GM12864 (cell line): ENCODE measurements around the gene PPP1CB.

Source experiments
- DNase-seq: peaks from one replicate; pipeline ENCODE4 v3.0.0-alpha.2; 2011; ENCODE audit warnings: low read depth
- H3K4me3 ChIP-seq: 2 replicates; pipeline ENCODE4 v1.5.1; 2011; ENCODE audit warnings: mild to moderate bottlenecking, low read depth, low read length, control low read depth
- TF ChIP-seq, protein P1 (sequence below): IDR thresholded peaks from 2 replicates; pipeline ENCODE4 v1.5.1; 2011; ENCODE audit warnings: low read depth, mild to moderate bottlenecking, moderate library complexity, low read length, control low read depth, inconsistent platforms; ENCODE audit errors: missing control alignments

Gene PPP1CB

DNA sequence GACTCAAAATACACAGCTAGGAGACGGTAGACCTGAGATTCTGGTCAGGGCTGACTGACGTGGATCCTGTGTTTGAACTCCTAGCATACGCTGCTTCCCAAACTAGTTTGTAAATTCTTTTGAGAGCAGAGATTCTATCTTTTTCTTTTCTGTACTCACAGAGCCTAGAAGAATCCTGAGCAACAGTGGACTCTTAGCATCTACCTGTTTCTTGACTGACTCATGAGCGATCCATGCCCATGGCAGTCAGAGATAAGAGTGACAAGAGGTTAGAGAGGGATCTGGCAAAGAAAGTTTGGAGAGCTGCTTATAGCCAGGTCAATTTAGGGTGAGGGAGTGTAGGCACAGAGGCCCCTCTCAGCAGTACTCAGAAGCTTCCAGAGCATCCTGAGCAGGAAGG lies 41.1 kb upstream of the PPP1CB start:
- TF ChIP-seq, protein P1, sequence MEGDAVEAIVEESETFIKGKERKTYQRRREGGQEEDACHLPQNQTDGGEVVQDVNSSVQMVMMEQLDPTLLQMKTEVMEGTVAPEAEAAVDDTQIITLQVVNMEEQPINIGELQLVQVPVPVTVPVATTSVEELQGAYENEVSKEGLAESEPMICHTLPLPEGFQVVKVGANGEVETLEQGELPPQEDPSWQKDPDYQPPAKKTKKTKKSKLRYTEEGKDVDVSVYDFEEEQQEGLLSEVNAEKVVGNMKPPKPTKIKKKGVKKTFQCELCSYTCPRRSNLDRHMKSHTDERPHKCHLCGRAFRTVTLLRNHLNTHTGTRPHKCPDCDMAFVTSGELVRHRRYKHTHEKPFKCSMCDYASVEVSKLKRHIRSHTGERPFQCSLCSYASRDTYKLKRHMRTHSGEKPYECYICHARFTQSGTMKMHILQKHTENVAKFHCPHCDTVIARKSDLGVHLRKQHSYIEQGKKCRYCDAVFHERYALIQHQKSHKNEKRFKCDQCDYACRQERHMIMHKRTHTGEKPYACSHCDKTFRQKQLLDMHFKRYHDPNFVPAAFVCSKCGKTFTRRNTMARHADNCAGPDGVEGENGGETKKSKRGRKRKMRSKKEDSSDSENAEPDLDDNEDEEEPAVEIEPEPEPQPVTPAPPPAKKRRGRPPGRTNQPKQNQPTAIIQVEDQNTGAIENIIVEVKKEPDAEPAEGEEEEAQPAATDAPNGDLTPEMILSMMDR = no peak
- no peak for DNase-seq
- H3K4me3 ChIP-seq = no peak overlapping the region

DNA sequence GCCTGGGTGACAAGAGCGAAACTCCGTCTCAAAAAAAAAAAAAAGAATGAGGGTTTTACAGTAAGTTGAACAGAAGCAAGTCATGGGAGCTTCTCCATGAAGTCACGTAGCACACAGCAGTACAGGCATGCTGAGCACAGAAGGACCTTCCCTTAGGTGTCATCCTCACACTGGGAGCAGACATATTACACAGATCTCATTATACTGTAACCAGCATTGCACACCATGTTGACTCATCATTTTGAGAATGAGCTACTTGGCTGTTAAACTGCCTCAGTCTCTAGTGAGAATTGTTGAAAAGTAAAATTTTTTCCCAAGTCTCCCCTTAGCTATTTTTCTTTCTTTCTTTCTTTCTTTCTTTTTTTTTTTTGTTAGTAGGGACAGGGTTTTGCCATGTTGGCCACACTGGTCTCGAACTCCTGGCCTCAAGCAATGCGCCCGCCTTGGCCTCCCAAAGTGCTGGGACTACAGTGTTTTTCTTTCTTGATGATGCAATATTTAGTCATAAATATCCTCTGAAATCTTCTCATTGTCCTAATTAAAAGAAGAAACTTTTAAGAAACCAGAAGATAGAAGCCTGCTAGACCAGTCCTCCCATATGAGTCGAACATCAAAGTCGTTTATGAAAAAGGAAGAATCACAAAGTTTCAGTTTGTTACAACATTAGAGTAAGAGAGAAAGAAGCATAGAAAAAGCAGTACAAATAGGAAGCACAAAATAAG lies 37.9 kb upstream of the PPP1CB start:
- H3K4me3 ChIP-seq = no peak overlapping the region
- no peak for DNase-seq
- TF ChIP-seq, protein P1 = no peak

DNA sequence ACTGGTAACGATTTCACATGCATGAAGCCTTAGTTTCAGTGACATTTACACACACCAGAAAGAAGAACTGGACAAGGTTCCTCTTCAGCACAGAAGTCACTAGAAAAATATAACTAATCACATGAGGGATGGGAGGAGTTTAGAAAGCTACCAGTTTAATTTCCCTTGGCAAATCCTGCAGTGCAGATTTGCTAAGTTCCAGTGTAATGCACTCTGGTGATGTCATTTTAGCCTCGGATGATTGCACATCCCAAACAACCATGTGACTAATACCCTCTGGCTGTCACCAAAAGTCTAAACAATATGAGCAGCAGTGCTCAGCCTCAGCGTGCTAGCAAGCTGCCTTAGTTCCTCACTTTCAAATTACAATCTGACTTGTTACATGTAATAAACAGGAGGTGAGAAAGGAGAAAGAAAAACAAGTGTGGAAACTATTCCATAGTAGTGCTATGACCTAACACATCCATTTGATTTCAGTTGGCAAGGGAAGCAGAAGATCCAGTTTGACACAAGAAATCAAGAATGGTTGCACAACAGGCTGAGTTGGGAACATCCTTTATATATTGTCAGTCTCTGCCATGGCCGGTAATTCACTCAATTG lies 35.3 kb upstream of the PPP1CB start:
- H3K4me3 ChIP-seq = no peak overlapping the region
- no peak for DNase-seq

DNA sequence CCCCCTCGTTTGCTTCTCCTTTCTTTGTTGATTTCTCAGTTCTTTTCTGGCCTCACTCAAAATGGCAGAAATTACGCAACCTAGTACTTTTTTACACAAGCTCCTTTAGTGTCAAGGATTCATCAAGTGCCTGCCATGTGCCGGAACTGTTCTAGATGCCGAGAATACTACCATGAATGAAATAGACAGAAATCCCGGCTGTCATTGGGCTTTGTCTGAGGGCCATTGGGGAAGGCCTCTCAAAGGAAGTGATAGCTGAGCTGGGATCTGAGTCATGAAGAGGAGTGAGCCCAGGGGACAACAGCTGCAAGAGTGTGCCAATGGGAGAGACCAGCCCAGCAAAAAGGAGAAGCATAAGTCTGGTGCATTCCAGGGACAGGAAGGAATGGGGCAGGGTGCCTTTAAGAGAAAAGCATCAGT lies 34.3 kb upstream of the PPP1CB start:
- no peak overlapping the region for H3K4me3 ChIP-seq
- DNase-seq = no peak
- TF ChIP-seq, protein P1 = no peak

More for the DNA sequence above, 35.3 kb upstream of the PPP1CB start:
- TF ChIP-seq, protein P1 = no peak

- DNase-seq = no peak
- no peak overlapping the region for H3K4me3 ChIP-seq
- TF ChIP-seq, protein P1 = no peak
Measured at GRCh38 chr2:28720345-28720744, 31.3 kb upstream of the PPP1CB start.

DNA sequence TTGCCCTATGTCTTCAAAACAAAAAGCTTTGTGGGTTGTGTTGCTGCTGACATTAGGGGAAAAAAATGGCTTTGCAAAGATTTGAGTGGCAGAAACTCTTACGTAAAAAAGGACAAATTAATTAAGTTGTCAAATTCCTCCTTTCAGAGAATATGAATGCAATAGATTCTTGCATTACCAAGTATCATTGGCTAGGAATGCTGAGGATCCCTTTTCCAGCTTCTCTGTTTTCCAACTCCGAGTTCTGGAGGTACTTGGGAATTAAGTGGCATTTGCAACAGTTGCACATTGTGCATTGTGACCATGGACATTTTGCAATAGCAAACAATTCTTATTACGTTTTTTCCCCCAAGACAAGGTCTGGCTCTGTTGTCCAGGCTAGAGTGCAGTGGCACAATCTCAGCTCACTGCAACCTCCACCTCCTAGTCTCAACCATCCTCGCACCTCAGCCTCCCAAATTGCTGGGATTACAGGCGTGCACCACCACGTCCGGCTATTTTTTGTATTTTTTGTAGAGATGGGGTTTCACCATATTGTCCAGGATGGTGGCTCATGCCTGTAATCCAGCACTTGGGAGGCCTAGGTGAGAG lies 29.9 kb upstream of the PPP1CB start:
- no peak overlapping the region for H3K4me3 ChIP-seq
- TF ChIP-seq, protein P1 = no peak
- no peak for DNase-seq
